HEK293 (cell line): ENCODE data around the gene SMARCA1.

Experiments
- INSM2 ChIP-seq: fragments of 450-650 bp; formaldehyde crosslinking; IDR thresholded peaks from 2 replicates; pipeline ENCODE4 v1.5.1; 2016; ENCODE audit warnings: missing biosample characterization, missing genetic modification characterization
- OVOL3 ChIP-seq: fragments of 450-650 bp; formaldehyde crosslinking; IDR thresholded peaks from 2 replicates; pipeline ENCODE4 v1.5.1; 2016; ENCODE audit warnings: missing biosample characterization, missing genetic modification characterization
- PATZ1 ChIP-seq: fragments of 450-650 bp; formaldehyde crosslinking; IDR thresholded peaks from 2 replicates; pipeline ENCODE4 v1.5.1; 2016; ENCODE audit warnings: missing biosample characterization, missing genetic modification characterization
- PRDM4 ChIP-seq: fragments of 450-650 bp; formaldehyde crosslinking; IDR thresholded peaks from 2 replicates; pipeline ENCODE4 v1.5.1; 2017; ENCODE audit warnings: missing biosample characterization, missing genetic modification characterization
- TCF7L2 ChIP-seq: IDR thresholded peaks from 2 replicates; pipeline ENCODE4 v1.6.1; 2011; ENCODE audit warnings: low read depth, mild to moderate bottlenecking, inconsistent platforms, low read length, moderate library complexity, borderline replicate concordance
- ZBTB1 ChIP-seq: fragments of 450-650 bp; formaldehyde crosslinking; IDR thresholded peaks from 2 replicates; pipeline ENCODE4 v1.5.1; 2016; ENCODE audit warnings: missing biosample characterization, missing genetic modification characterization
- ZNF138 ChIP-seq: fragments of 450-650 bp; formaldehyde crosslinking; IDR thresholded peaks from 2 replicates; pipeline ENCODE4 v1.5.1; 2016; ENCODE audit warnings: missing biosample characterization, missing genetic modification characterization, borderline replicate concordance
- ZNF2 ChIP-seq: fragments of 450-650 bp; formaldehyde crosslinking; IDR thresholded peaks from 2 replicates; pipeline ENCODE4 v1.5.1; 2016; ENCODE audit warnings: missing biosample characterization, missing genetic modification characterization
- ZNF223 ChIP-seq: fragments of 450-650 bp; formaldehyde crosslinking; IDR thresholded peaks from 2 replicates; pipeline ENCODE4 v1.5.1; 2016; ENCODE audit warnings: missing biosample characterization, missing genetic modification characterization
- ZNF239 ChIP-seq: fragments of 450-650 bp; formaldehyde crosslinking; IDR thresholded peaks from 2 replicates; pipeline ENCODE4 v1.5.1; 2016; ENCODE audit warnings: missing biosample characterization, missing genetic modification characterization
- ZNF274 ChIP-seq, 2 experiments: fragments of 200-500 bp in 1 of 2; fragments of 450-650 bp in 1 of 2; sonication (Bioruptor generic) in 1 of 2; formaldehyde crosslinking in 1 of 2; IDR thresholded peaks; 2 replicates each; pipeline versions ENCODE4 v1.5.1 to v1.6.1; 2014 to 2016; ENCODE audit warnings: borderline replicate concordance in 1 of 2, inconsistent platforms in 1 of 2, low read length in 1 of 2, missing biosample characterization in 1 of 2, missing genetic modification characterization in 1 of 2
- ZNF350 ChIP-seq: fragments of 450-650 bp; formaldehyde crosslinking; IDR thresholded peaks from 2 replicates; pipeline ENCODE4 v1.5.0; 2017; ENCODE audit warnings: missing biosample characterization, mild to moderate bottlenecking, missing genetic modification characterization
- ZNF366 ChIP-seq: fragments of 450-650 bp; formaldehyde crosslinking; conservative IDR thresholded peaks from 2 replicates; pipeline ENCODE4 v1.5.1; 2016; ENCODE audit warnings: missing biosample characterization, missing genetic modification characterization
- ZNF394 ChIP-seq: fragments of 450-650 bp; formaldehyde crosslinking; IDR thresholded peaks from 2 replicates; pipeline ENCODE4 v1.5.1; 2016; ENCODE audit warnings: missing biosample characterization, missing genetic modification characterization, mild to moderate bottlenecking, moderate library complexity, borderline replicate concordance
- ZNF549 ChIP-seq: fragments of 450-650 bp; IDR thresholded peaks from 2 replicates; pipeline ENCODE4 v1.5.1; 2018; ENCODE audit warnings: missing biosample characterization, missing genetic modification characterization, mild to moderate bottlenecking, inconsistent platforms, moderate library complexity
- ZNF623 ChIP-seq: fragments of 450-650 bp; formaldehyde crosslinking; IDR thresholded peaks from 2 replicates; pipeline ENCODE4 v1.5.1; 2016; ENCODE audit warnings: missing biosample characterization, missing genetic modification characterization
- ZNF76 ChIP-seq: fragments of 450-650 bp; formaldehyde crosslinking; IDR thresholded peaks from 2 replicates; pipeline ENCODE4; 2016; ENCODE audit warnings: low read depth, missing biosample characterization, missing genetic modification characterization, borderline replicate concordance
- ZNF768 ChIP-seq: fragments of 450-650 bp; formaldehyde crosslinking; IDR thresholded peaks from 2 replicates; pipeline ENCODE4 v1.5.1; 2018; ENCODE audit warnings: missing biosample characterization, mild to moderate bottlenecking, missing genetic modification characterization
- ZNF830 ChIP-seq: fragments of 450-650 bp; IDR thresholded peaks from 2 replicates; pipeline ENCODE4 v1.5.0; 2018; ENCODE audit warnings: missing biosample characterization, missing genetic modification characterization, low read depth, mild to moderate bottlenecking, moderate library complexity
- ZSCAN18 ChIP-seq: fragments of 450-650 bp; formaldehyde crosslinking; IDR thresholded peaks from 2 replicates; pipeline ENCODE4 v1.5.1; 2016; ENCODE audit warnings: missing biosample characterization, missing genetic modification characterization
- ZSCAN23 ChIP-seq: fragments of 450-650 bp; formaldehyde crosslinking; IDR thresholded peaks from 2 replicates; pipeline ENCODE4 v1.5.1; 2016; ENCODE audit warnings: missing biosample characterization, missing genetic modification characterization
- TF ChIP-seq, protein P1 (sequence below): fragments of 450-650 bp; formaldehyde crosslinking; IDR thresholded peaks from 2 replicates; pipeline ENCODE4 v1.5.1; 2017; ENCODE audit warnings: missing biosample characterization, missing genetic modification characterization
- TF ChIP-seq, protein P2 (sequence below): fragments of 450-650 bp; formaldehyde crosslinking; IDR thresholded peaks from 2 replicates; pipeline ENCODE4 v1.5.1; 2016; ENCODE audit warnings: missing biosample characterization, missing genetic modification characterization
- TF ChIP-seq, protein P3 (sequence below): fragments of 450-650 bp; formaldehyde crosslinking; IDR thresholded peaks from 2 replicates; pipeline ENCODE4 v1.5.1; 2016; ENCODE audit warnings: missing biosample characterization, missing genetic modification characterization

Gene SMARCA1

DNA sequence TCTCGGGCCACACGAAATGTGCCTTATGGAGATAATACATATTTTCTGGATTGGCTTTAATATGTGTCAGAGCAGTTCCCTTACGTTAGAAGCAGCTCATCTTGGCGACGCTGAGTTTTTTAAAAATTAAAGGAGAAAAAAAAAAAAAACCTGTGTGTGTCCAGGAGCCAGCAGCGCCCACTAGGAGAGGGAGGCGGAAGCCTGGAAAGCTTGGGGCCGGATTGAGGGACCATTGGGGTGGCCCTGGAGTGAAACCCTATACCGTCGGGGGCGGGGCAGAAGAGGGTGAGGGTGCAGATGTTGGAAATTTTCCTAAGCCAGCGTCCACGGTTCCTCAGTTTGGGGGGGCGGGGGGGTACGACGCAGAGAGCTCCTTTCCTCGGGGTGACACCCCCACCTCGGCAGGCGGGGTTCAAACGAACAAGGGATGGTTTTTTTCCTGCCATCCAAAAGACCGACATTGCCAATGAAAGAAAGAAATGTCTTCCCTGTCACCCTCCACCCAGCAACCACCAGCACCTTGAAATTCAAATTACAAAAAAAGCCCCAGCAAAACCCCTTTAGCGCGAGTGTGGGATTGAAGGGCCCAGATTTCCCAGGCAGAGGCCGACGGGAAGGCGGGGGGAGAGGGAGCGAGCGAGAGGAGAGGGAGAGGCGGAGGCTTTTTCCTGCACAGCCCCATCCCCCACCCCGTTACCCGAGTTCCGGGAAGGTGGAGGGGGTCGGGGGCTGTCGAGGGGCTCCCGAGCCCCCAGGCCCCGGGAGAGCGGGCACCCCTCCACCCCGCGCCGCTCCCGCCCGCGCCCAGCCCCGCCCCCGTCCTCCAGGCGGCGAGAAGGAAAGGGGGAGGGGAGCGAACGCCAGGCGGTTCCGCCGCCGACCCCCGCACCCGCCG is 859 bp downstream of the SMARCA1 start (continued):
- TF ChIP-seq TCF7L2 (no peak), INSM2 (tag by site-specific recombination) (no peak), ZSCAN18 (no peak), ZNF394 (tag by site-specific recombination) (no peak), ZNF138 (tag by site-specific recombination) (no peak), ZNF830 (no peak), ZNF623 (tag by site-specific recombination) (no peak), PATZ1 (peak; percentile 38; the same call in 1 of the 2 replicates), ZNF768 (tag by site-specific recombination) (no peak), ZNF350 (tag by site-specific recombination) (no peak), ZSCAN23 (tag by site-specific recombination) (no peak), ZBTB1 (tag by site-specific recombination) (no peak), ZNF2 (tag by site-specific recombination) (no peak), ZNF549 (tag by site-specific recombination) (no peak), PRDM4 (tag by site-specific recombination) (no peak), OVOL3 (no peak), ZNF274 (IDR thresholded peaks at IDR 0.05; ENCODE audit: low read length) (no peak), ZNF274 (tag by site-specific recombination; IDR thresholded peaks at IDR 0.05; ENCODE audit: borderline replicate concordance) (no peak), ZNF366 (no peak), ZNF76 (tag by site-specific recombination) (peak; percentile 93), ZNF239 (tag by site-specific recombination) (no peak), ZNF223 (tag by site-specific recombination) (no peak)
- TF ChIP-seq, protein P1, sequence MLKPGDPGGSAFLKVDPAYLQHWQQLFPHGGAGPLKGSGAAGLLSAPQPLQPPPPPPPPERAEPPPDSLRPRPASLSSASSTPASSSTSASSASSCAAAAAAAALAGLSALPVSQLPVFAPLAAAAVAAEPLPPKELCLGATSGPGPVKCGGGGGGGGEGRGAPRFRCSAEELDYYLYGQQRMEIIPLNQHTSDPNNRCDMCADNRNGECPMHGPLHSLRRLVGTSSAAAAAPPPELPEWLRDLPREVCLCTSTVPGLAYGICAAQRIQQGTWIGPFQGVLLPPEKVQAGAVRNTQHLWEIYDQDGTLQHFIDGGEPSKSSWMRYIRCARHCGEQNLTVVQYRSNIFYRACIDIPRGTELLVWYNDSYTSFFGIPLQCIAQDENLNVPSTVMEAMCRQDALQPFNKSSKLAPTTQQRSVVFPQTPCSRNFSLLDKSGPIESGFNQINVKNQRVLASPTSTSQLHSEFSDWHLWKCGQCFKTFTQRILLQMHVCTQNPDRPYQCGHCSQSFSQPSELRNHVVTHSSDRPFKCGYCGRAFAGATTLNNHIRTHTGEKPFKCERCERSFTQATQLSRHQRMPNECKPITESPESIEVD (tag by site-specific recombination), result no peak; the same call in 1 of the 2 replicates
- TF ChIP-seq, protein P2, sequence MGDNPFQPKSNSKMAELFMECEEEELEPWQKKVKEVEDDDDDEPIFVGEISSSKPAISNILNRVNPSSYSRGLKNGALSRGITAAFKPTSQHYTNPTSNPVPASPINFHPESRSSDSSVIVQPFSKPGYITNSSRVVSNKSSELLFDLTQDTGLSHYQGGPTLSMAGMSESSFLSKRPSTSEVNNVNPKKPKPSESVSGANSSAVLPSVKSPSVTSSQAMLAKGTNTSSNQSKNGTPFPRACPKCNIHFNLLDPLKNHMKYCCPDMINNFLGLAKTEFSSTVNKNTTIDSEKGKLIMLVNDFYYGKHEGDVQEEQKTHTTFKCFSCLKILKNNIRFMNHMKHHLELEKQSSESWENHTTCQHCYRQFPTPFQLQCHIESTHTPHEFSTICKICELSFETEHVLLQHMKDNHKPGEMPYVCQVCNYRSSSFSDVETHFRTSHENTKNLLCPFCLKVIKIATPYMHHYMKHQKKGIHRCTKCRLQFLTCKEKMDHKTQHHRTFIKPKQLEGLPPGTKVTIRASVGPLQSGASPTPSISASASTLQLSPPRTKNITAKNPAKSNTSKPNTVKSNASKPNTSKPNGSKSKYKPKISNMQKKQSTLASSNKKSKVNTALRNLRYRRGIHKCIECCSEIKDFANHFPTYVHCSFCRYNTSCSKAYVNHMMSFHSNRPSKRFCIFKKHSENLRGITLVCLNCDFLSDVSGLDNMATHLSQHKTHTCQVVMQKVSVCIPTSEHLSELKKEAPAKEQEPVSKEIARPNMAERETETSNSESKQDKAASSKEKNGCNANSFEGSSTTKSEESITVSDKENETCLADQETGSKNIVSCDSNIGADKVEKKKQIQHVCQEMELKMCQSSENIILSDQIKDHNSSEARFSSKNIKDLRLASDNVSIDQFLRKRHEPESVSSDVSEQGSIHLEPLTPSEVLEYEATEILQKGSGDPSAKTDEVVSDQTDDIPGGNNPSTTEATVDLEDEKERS (tag by site-specific recombination), result no peak
- TF ChIP-seq, protein P3, sequence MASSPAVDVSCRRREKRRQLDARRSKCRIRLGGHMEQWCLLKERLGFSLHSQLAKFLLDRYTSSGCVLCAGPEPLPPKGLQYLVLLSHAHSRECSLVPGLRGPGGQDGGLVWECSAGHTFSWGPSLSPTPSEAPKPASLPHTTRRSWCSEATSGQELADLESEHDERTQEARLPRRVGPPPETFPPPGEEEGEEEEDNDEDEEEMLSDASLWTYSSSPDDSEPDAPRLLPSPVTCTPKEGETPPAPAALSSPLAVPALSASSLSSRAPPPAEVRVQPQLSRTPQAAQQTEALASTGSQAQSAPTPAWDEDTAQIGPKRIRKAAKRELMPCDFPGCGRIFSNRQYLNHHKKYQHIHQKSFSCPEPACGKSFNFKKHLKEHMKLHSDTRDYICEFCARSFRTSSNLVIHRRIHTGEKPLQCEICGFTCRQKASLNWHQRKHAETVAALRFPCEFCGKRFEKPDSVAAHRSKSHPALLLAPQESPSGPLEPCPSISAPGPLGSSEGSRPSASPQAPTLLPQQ, result no peak
